NCI-H2196 (cell line): Measurements from ENCODE around the gene HBG2.

ENCODE experiments used
- DNase-seq: peaks from one replicate; lab custom pipeline; 2025; ENCODE audit not compliant: unreplicated experiment; lab: John Stamatoyannopoulos, UW

The HBG2 gene

DNA sequence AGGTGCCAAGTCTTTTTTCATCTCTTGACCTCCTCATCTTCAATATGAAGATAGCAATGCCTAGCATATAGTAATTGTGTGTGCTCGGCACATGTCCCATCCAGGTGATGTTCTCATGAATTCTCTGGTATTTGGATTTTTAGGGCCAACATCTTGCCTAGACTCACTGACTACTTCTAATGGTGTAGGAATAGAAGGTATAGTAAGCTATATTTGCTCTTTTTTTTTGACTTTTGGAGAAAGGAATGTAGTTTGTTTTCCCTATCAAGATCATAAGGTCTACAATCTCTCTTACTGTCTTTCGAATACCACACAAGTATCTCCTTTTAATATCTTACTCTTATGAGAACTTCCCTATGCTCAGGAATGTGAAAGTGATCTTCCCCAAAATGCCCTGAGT is 23.5 kb downstream of the HBG2 start:
- no peak for DNase-seq

DNA sequence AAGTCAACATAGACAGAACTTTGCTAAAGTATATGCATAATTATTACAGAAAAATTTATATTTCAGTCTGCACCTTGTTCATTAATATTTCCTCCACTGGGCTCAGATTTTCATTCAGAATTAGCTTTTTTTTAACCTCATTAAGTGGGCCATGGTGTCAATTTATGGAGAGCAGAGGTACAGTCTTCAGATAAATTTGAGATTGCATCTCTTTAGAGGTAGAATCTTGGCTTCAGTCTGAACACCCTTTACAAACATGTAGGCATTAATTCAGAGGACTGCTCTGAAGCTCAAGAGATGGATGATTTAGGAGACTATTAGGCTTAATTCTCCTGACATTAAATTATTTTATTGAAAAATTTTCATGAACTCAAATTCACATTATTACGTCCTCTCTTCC is 24.3 kb downstream of the HBG2 start:
- DNase-seq, result no peak

DNA sequence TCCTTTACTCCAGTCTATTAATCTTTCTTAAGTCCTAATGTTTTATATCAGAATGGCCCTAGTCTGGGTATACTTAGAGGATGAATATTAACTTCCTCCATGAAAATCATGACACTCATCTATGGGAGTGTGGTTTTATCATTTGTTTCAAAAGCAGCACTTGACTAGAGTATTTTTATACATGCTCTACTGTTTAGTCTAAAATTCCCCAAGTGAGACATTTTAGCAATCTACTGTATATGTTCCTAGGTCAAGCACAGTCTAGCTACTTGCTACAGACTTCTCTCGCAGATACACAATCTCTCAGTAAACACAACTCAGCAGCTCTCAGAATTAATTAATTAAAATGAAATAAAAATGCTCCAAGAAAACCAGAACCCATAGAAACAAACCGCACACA is 24.8 kb downstream of the HBG2 start:
- no peak for DNase-seq

DNA sequence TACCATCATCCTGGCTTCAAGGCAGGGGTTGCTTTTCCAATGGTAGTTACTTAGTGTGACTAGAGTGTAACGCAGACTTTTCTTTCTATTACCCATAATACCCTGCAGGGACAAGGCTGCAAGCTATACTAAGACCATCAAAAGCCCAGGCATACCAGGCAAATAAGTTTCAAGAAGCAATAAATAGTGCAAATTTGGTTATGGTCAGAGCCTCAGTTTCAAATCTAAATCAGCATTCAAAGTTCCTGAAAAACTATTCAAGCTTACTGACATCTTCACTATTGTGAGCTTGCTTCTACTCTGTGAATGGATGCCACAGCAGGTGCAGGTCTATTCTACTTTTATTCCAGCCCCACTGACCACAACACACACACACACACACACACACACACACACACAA is 25.2 kb downstream of the HBG2 start:
- no peak for DNase-seq

DNA sequence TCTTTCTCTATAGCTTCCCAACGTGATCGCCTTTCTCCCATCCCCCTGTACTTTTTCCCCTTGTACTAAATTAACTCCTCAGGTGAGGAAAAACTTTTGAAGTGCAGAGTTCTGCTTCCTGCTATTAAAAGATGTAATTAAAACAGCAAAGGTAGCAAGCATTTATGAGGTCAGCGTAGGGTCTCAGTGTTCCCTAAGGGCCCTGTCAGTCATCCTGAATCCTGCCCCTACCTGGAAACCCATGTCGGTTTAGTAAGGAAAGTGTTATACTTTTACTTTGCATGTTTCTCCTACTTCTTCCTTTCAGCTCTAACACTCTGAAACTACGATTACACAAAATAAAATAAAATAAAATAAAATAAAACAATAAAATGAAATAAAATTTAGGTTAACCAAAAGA is 26.5 kb downstream of the HBG2 start:
- no peak for DNase-seq

DNA sequence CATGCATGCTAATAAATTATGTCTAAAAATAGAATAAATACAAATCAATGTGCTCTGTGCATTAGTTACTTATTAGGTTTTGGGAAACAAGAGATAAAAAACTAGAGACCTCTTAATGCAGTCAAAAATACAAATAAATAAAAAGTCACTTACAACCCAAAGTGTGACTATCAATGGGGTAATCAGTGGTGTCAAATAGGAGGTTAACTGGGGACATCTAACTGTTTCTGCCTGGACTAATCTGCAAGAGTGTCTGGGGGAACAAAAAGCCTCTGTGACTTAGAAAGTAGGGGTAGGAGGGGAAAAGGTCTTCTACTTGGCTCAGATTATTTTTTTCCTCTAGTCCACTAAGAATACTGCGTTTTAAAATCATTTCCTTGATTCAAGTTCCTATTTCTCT is 26.9 kb downstream of the HBG2 start:
- DNase-seq, result no peak

DNA sequence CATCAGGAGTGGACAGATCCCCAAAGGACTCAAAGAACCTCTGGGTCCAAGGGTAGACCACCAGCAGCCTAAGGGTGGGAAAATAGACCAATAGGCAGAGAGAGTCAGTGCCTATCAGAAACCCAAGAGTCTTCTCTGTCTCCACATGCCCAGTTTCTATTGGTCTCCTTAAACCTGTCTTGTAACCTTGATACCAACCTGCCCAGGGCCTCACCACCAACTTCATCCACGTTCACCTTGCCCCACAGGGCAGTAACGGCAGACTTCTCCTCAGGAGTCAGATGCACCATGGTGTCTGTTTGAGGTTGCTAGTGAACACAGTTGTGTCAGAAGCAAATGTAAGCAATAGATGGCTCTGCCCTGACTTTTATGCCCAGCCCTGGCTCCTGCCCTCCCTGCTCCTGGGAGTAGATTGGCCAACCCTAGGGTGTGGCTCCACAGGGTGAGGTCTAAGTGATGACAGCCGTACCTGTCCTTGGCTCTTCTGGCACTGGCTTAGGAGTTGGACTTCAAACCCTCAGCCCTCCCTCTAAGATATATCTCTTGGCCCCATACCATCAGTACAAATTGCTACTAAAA is 27.8 kb downstream of the HBG2 start, which contains the start of gene HBB:
HBB (minus strand) TSS at position 340 of the 579 bp plus-strand sequence; CDS start at position 290, 50 bp downstream.
- no peak for DNase-seq

DNA sequence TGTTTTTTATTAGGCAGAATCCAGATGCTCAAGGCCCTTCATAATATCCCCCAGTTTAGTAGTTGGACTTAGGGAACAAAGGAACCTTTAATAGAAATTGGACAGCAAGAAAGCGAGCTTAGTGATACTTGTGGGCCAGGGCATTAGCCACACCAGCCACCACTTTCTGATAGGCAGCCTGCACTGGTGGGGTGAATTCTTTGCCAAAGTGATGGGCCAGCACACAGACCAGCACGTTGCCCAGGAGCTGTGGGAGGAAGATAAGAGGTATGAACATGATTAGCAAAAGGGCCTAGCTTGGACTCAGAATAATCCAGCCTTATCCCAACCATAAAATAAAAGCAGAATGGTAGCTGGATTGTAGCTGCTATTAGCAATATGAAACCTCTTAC is 29.1 kb downstream of the HBG2 start:
- DNase-seq, result no peak

DNA sequence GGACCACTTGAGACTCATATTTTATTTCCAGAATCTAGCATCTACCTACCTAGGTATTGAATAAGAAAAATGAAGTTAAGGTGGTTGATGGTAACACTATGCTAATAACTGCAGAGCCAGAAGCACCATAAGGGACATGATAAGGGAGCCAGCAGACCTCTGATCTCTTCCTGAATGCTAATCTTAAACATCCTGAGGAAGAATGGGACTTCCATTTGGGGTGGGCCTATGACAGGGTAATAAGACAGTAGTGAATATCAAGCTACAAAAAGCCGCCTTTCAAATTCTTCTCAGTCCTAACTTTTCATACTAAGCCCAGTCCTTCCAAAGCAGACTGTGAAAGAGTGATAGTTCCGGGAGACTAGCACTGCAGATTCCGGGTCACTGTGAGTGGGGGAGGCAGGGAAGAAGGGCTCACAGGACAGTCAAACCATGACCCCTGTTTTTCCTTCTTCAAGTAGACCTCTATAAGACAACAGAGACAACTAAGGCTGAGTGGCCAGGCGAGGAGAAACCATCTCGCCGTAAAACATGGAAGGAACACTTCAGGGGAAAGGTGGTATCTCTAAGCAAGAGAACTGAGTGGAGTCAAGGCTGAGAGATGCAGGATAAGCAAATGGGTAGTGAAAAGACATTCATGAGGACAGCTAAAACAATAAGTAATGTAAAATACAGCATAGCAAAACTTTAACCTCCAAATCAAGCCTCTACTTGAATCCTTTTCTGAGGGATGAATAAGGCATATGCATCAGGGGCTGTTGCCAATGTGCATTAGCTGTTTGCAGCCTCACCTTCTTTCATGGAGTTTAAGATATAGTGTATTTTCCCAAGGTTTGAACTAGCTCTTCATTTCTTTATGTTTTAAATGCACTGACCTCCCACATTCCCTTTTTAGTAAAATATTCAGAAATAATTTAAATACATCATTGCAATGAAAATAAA is 29.8 kb downstream of the HBG2 start:
- DNase-seq, result no peak

DNA sequence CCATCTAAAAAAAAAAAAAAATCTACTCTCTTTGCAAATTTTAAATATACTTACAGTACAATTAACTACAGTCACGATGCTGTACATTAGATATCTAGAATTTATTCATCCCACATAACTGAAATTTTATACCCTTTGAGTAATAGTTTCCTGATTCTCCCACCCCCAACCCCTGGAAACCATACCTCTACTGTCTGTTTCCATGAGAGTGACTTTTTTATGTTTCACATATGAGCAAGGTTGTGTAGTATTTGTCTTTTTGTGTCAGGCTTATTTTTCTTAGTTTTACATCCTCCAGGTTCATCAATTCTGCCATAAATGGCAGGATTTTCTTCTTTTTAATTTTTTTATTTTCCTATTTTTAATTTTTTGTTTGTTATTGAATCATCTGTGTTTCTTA is 30.9 kb downstream of the HBG2 start:
- DNase-seq, result no peak

DNA sequence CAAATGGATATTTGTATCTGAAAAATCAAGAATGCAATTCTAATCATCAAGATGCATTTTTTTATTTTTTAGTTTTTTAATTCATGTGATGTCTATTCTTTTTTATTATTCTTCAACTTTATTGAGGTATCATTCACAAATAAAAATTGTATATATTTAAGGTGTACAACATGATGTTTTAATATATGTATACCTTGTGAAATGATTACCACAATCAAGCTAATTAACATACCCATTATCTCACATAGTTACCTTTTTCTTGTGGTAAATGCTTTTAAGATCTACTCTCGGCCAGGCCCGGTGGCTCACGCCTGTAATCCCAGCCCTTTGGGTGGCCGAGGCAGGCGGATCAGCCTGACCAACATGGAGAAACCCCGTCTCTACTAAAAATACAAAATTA is 31.4 kb downstream of the HBG2 start:
- DNase-seq, result no peak

DNA sequence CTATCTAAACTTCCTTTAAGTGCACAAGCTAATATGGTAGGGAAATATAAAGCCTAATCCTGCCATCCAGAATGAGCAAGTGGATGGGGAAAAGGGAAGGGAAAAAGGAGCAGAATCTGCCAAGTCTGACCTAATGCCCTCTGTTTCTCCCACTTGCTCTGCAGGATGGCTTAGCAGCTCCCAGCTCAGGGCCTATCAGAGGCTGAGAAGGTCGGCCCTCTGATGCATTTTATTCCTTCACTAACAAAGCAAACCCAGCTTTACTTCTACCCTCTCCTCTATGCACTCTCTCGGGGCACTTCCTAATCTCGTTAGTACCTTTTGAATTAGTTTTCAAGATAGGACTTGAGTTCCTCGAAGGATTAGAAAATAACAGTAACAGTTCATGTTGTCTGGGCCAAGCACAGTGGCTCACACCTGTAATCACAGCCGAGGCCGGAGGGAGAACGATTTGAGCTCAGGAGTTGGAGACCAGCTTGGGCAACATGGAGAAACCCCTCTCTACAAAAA is 44.1 kb downstream of the HBG2 start:
- no peak for DNase-seq

DNA sequence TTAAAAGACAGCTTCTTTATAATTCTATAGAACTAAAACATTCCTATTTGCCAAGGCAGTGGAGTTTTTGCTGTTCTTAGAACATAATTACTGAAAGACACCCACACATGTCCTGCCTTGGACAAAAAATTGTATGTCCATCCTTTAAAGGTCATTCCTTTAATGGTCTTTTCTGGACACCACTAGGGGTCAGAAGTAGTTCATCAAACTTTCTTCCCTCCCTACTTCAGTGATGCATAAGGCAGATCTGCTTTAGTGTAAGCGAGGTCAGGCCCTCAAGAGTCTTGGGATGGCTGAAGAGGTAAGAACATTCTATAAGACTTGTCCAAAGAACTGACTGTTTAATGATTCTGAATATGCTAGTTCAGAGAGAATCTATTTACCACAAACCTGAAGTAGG is 49.8 kb downstream of the HBG2 start:
- DNase-seq, result peak; percentile 6

DNA sequence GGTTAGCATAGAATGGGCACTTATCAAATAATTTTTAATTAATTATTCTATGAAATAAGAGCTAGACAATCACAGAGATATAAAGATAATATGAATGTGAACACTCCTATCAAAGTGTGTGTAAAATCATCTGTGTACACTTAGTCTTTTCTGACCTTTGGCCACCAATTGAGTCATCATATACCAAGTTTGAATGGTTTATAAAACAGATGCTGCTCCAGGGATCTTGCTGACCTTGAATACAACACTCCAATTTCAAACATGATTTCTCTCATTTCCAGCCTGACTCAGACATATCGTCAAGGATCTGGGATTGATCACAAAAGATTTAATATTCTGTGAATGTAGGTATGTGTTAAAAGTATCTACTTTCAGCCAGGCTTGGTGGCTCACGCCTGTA is 51.2 kb downstream of the HBG2 start:
- DNase-seq, result no peak
